GM21390 (cell line): ENCODE results near the gene KDM2A.
"Not testable (repeated sequence)": the region's sequence is repeated elsewhere in the genome, so short reads cannot be mapped to it uniquely, and the experiment has no call there.

Experiments
- ATAC-seq: cut with Tn5 transposase; IDR thresholded peaks from one replicate; pipeline ENCODE4 v1.9.1; 2021; ENCODE audit not compliant: unreplicated experiment

Gene KDM2A

DNA sequence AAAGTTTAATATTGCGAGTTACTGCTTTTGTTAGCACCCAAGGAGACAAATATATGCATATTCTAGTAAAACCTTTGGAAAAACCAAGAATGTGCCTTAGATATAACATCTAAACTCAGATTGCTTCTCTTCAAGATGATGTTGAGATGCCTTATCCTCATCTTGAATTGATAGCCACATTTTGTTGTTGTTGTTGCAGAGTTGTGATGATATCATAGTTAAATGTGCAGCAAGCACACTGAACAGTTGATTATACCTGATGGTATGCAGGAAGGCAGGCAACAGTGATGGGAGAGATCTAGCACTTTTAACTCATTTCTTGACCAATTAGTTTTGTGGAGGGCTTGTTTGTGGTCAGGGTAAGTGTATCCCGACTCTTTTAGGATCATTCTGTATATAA lies 48.0 kb downstream of the KDM2A start:
- no peak for ATAC-seq

DNA sequence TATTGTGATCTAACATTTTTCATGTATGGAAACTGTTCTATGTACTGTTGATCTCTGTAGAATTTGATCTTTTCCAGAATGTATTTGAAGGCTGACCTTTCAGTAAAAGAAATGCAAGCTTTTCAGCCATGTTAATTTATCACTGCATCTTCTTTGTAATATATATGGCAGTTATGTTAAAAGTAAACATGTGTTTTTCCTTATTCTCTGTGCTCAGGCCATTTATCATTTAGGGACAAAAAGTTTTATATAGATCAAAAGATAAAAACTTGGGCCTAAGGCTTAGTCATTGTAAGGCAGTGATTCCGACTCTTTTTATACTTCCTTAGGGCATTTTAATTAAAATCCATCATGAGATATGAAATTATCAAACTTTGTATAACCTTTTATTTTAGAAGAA lies 48.7 kb downstream of the KDM2A start:
- no peak for ATAC-seq

- ATAC-seq, result not testable (repeated sequence)
Measured at GRCh38 chr11:67168911-67169310, 49.8 kb downstream of the KDM2A start.

- no peak for ATAC-seq
Measured at GRCh38 chr11:67174311-67174710, 55.2 kb downstream of the KDM2A start.

- no peak for ATAC-seq
Measured at GRCh38 chr11:67177399-67178281, 58.6 kb downstream of the KDM2A start.

- ATAC-seq, result no peak
Measured at GRCh38 chr11:67178421-67178820, 59.4 kb downstream of the KDM2A start.

DNA sequence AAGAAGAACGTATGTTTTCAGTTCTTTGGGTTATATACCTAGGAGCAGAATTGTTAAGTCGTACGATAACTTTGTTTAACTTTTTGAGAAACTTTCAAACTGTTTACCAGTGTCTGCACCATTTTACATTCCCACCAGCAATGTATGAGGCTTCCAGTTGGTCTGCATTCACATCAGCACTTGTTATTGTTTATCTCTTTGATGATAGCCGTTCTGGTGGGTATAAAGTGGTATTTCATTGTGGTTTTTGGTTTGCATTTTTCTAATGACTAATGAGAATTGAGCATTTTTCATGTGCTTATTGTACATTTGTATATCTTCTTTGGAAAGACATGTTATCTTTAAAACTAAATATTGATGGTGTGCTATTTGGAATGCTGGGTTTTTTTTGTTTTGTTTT lies 59.8 kb downstream of the KDM2A start:
- no peak for ATAC-seq

GRCh38 chr11:67179892-67180490 lies 60.9 kb downstream of the KDM2A start:
- no peak for ATAC-seq

- no peak for ATAC-seq
Measured at GRCh38 chr11:67194096-67194495, 75.0 kb downstream of the KDM2A start.

- ATAC-seq, result no peak
Measured at GRCh38 chr11:67195971-67196456, 77.0 kb downstream of the KDM2A start.

DNA sequence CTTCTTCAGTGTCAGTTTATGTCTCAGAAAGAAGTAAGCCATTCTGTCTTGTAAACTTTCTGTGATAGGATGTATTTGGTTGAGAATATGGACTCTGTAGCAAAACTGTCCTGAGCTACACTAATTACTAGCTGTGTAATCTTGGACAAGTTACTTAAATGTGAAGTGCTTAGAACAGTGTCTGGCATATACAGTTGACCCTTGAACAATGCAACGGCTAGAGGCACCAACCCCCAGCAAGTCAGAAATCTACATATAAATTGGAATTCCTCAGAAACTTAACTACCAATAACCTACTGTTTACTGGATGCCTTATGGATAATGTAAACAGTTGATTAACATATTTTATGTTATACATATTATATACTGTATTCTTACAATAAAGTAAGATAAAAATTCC lies 78.5 kb downstream of the KDM2A start:
- ATAC-seq, result no peak

DNA sequence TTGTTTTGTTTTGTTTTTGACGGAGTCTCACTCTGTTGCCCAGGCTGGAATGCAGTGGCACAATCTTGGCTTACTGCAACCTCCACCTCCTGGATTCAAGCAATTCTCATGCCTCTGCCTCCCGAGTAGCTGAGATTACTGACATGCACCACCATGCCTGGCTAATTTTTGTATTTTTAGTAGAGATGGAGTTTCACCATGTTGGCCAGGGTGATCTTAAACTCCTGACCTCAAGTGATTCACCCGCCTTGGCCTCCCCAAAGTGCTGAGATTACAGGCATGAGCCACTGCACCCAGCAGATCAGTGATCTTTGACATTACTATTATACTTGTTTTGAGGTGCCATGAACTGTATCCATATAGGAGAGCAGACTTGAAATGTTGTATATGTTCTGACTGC lies 79.7 kb downstream of the KDM2A start:
- not testable (repeated sequence) for ATAC-seq

GRCh38 chr11:67199751-67200150 lies 80.7 kb downstream of the KDM2A start:
- ATAC-seq, result no peak

- no peak for ATAC-seq
Measured at GRCh38 chr11:67202028-67202427, 83.0 kb downstream of the KDM2A start.

- no peak for ATAC-seq
Measured at GRCh38 chr11:67204822-67205221, 85.8 kb downstream of the KDM2A start.

DNA sequence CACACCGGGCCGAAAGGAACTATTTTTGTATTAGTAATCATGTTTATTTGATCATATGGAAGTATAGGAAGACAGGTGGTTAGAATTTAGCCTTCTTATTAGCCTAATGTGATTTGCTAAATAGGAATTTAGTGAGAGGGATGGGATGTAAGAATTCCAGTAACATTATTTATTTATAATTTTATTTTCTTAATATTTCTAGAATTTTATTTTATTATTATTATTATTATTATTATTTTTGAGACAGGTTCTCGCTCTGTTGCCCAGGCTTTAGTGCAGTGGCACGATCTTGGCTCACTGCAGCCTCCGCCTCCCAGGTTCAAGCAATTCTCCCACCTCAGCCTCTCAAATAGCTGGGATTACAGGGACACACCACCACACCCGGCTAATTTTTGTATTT lies 90.2 kb downstream of the KDM2A start:
- not testable (repeated sequence) for ATAC-seq

- ATAC-seq, result no peak
Measured at GRCh38 chr11:67211656-67212436, 92.8 kb downstream of the KDM2A start.

GRCh38 chr11:67213178-67213621 lies 94.1 kb downstream of the KDM2A start:
- ATAC-seq, result no peak

DNA sequence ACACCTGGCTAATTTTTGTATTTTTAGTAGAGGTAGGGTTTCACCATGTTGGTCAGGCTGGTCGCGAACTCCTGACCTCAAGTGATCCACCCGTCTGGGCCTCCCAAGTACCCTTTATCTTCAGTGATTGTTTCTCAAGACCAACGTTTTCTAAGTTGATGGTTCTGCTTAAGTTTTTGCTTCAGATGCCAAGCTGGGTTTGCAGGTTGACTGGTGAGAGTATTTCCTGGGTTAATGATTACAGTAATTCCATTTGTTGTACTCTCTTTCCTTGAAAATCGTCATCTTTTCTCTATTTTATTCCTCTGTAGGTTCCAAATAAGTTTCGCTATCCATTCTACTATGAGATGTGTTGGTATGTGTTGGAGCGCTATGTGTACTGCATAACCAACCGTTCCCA lies 108.7 kb downstream of the KDM2A start:
- no peak for ATAC-seq

GRCh38 chr11:67230406-67230805 lies 111.3 kb downstream of the KDM2A start:
- ATAC-seq, result no peak

DNA sequence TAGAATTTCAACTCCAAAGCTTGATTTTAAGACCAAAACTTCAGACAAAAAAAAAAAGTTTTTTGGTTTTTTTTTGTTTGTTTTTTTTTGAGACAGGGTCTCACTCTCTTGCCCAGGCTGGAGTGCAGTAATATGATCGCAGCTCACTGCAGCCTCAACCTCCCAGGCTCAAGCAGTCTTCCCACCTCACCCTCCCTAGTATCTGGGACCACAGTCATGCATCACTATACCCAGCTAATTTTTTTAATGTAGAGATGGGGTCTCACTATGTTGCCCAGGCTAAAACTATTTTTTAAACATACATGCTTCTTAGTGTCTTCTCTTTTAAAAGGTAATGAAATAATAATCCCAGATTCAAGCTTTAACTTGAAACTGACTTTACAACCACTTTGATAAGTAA lies 111.8 kb downstream of the KDM2A start:
- ATAC-seq, result no peak
